ENCODE data around the gene ALDH16A1.

- no peak for TF ChIP-seq CTCF (IDR thresholded peaks at IDR 0.05; ENCODE audit: poor library complexity)
- TF ChIP-seq EZH2 (IDR thresholded peaks at IDR 0.05; ENCODE audit: borderline replicate concordance), result no peak
- TF ChIP-seq EZH2phosphoT487 (IDR thresholded peaks at IDR 0.05; ENCODE audit: low read depth, severe bottlenecking, unreplicated experiment), result no peak
Observed at GRCh38 chr19:49435670-49436069, 17.4 kb upstream of the ALDH16A1 start.
